H9 (cell line): ENCODE data around the gene NCAM1. TPM values are rescaled to one million over a fixed set of nuclear protein-coding genes. Genes with fewer than 3 reads are reported as not detected.

Experiments
- DNase-seq: peaks from one replicate; pipeline ENCODE4 v3.0.0-alpha.2; 2017
- H2AFZ ChIP-seq: one replicate; pipeline ENCODE4 v1.6.1; 2013; ENCODE audit warnings: mild to moderate bottlenecking, low read length, control low read depth, moderate library complexity
- H2AK5ac ChIP-seq: 2 replicates; pipeline ENCODE4 v1.6.1; 2013; ENCODE audit warnings: low read length, control low read depth, mixed read lengths; ENCODE audit not compliant: insufficient read length
- H2BK120ac ChIP-seq: one replicate; pipeline ENCODE4 v1.6.1; 2013; ENCODE audit warnings: low read depth, mild to moderate bottlenecking, low read length, control low read depth, inconsistent platforms; ENCODE audit not compliant: poor library complexity, severe bottlenecking
- H2BK12ac ChIP-seq: 2 replicates; pipeline ENCODE4 v1.6.1; 2013; ENCODE audit warnings: low read length, control low read depth, mixed read lengths, low read depth; ENCODE audit not compliant: insufficient read length
- H2BK15ac ChIP-seq: 2 replicates; pipeline ENCODE4 v1.6.1; 2013; ENCODE audit warnings: low read depth, low read length, control low read depth
- H2BK20ac ChIP-seq: one replicate; pipeline ENCODE4 v1.6.1; 2013; ENCODE audit warnings: low read depth, mild to moderate bottlenecking, low read length, control low read depth, inconsistent platforms; ENCODE audit not compliant: poor library complexity, severe bottlenecking
- H2BK5ac ChIP-seq: 2 replicates; pipeline ENCODE4 v1.6.1; 2013; ENCODE audit warnings: low read length, control low read depth, mixed read lengths; ENCODE audit not compliant: insufficient read length
- H3K14ac ChIP-seq: 2 replicates; pipeline ENCODE4 v1.6.1; 2013; ENCODE audit warnings: low read length, control low read depth; ENCODE audit not compliant: insufficient read depth
- H3K18ac ChIP-seq: 2 replicates; pipeline ENCODE4 v1.6.1; 2013; ENCODE audit warnings: low read depth, mild to moderate bottlenecking, mixed read lengths, low read length, control low read depth; ENCODE audit not compliant: insufficient read length
- H3K23ac ChIP-seq: 2 replicates; pipeline ENCODE4 v1.6.1; 2013; ENCODE audit warnings: low read length, control low read depth, mixed read lengths, low read depth; ENCODE audit not compliant: insufficient read length
- H3K23me2 ChIP-seq: 2 replicates; pipeline ENCODE4 v1.6.1; 2013; ENCODE audit warnings: low read depth, mild to moderate bottlenecking, mixed read lengths, low read length, control low read depth; ENCODE audit not compliant: insufficient read length, poor library complexity, severe bottlenecking
- H3K27ac ChIP-seq: 2 replicates; pipeline ENCODE4 v1.5.1; 2013; ENCODE audit warnings: low read length, control low read depth, mixed read lengths, low read depth; ENCODE audit not compliant: insufficient read length
- H3K27me3 ChIP-seq: 2 replicates; pipeline ENCODE4 v1.6.1; 2013; ENCODE audit warnings: low read length, control low read depth, inconsistent platforms; ENCODE audit not compliant: insufficient read depth
- H3K4ac ChIP-seq: 2 replicates; pipeline ENCODE4 v1.6.1; 2013; ENCODE audit warnings: low read depth, mild to moderate bottlenecking, control low read depth, inconsistent platforms, low read length, moderate library complexity
- H3K4me1 ChIP-seq: 2 replicates; pipeline ENCODE4 v1.6.1; 2013; ENCODE audit warnings: low read length, control low read depth, inconsistent platforms; ENCODE audit not compliant: insufficient read depth
- H3K4me2 ChIP-seq: 2 replicates; pipeline ENCODE4 v1.6.1; 2013; ENCODE audit warnings: low read length, control low read depth, mixed read lengths; ENCODE audit not compliant: insufficient read length, insufficient read depth
- H3K56ac ChIP-seq: 2 replicates; pipeline ENCODE4 v1.6.1; 2013; ENCODE audit warnings: low read depth, mild to moderate bottlenecking, mixed read lengths, low read length, control low read depth; ENCODE audit not compliant: insufficient read length
- H3K79me1 ChIP-seq: 2 replicates; pipeline ENCODE4 v1.6.1; 2013; ENCODE audit warnings: low read depth, mild to moderate bottlenecking, moderate library complexity, low read length, control low read depth, inconsistent platforms; ENCODE audit not compliant: insufficient read depth, poor library complexity, severe bottlenecking
- H3K79me2 ChIP-seq: 2 replicates; pipeline ENCODE4 v1.6.1; 2013; ENCODE audit warnings: low read length, control low read depth, inconsistent platforms; ENCODE audit not compliant: insufficient read depth
- H3K9ac ChIP-seq: 2 replicates; pipeline ENCODE4 v1.6.1; 2013; ENCODE audit warnings: low read length, control low read depth, mixed read lengths; ENCODE audit not compliant: insufficient read length; ENCODE audit errors: extremely low read depth
- H3K9me3 ChIP-seq: one replicate; pipeline ENCODE4 v1.6.1; 2013; ENCODE audit warnings: low read depth, low read length, inconsistent platforms; ENCODE audit not compliant: control insufficient read depth
- H3T11ph ChIP-seq: one replicate; pipeline ENCODE4 v1.6.1; 2013; ENCODE audit warnings: mild to moderate bottlenecking, low read length, control low read depth, inconsistent platforms
- H4K20me1 ChIP-seq: one replicate; pipeline ENCODE4 v1.6.1; 2013; ENCODE audit not compliant: control insufficient read depth, insufficient read length, insufficient read depth
- H4K5ac ChIP-seq: 2 replicates; pipeline ENCODE4 v1.6.1; 2013; ENCODE audit warnings: low read depth, mild to moderate bottlenecking, mixed read lengths, low read length, control low read depth; ENCODE audit not compliant: insufficient read length
- H4K8ac ChIP-seq: replicated peaks from 2 replicates; pipeline ENCODE4 v1.6.1; 2013; ENCODE audit warnings: low read length, control low read depth, mixed read lengths, low read depth; ENCODE audit not compliant: insufficient read length
- H4K91ac ChIP-seq: 2 replicates; pipeline ENCODE4 v1.6.1; 2013; ENCODE audit warnings: low read depth, mild to moderate bottlenecking, moderate library complexity, mixed read lengths, low read length, control low read depth; ENCODE audit not compliant: insufficient read length
- H3K27ac Mint-ChIP-seq, 3 experiments: 2 replicates in 2 of 3; 3 replicates in 1 of 3; pipeline ENCODE4 v1.8.0; 2020 to 2021; ENCODE audit warnings: mixed read lengths in 3 of 3, mild to moderate bottlenecking in 1 of 3, moderate library complexity in 1 of 3
- H3K27me3 Mint-ChIP-seq: 2 replicates; pipeline ENCODE4 v1.8.0; 2021; ENCODE audit warnings: low read depth, mild to moderate bottlenecking, moderate library complexity, mixed read lengths
- H3K36me3 Mint-ChIP-seq, 3 experiments: 2 replicates in 2 of 3; 3 replicates in 1 of 3; pipeline ENCODE4 v1.8.0; 2020 to 2021; ENCODE audit warnings: low read depth in 3 of 3, mixed read lengths in 3 of 3; ENCODE audit not compliant: insufficient read depth in 1 of 3
- H3K4me1 Mint-ChIP-seq, 2 experiments: 2 replicates each; pipeline ENCODE4 v1.8.0; 2020; ENCODE audit warnings: mixed read lengths in 2 of 2
- H3K4me3 Mint-ChIP-seq, 2 experiments: 2 replicates in 1 of 2; 3 replicates in 1 of 2; pipeline ENCODE4 v1.8.0; 2020 to 2021; ENCODE audit warnings: mild to moderate bottlenecking in 2 of 2, mixed read lengths in 2 of 2, moderate library complexity in 1 of 2
- H3K9me3 Mint-ChIP-seq, 2 experiments: 2 replicates in 1 of 2; 3 replicates in 1 of 2; pipeline ENCODE4 v1.8.0; 2020; ENCODE audit warnings: mild to moderate bottlenecking in 2 of 2, mixed read lengths in 2 of 2, moderate library complexity in 1 of 2
- WGBS: extraction: QIAGEN DNeasy Blood & Tissue Kit; methylation state at CpG from one replicate; pipeline ENCODE4 v1.1.7; 2013; ENCODE audit warnings: missing lambda C conversion rate, low lambda C conversion rate, mixed read lengths; ENCODE audit not compliant: insufficient read length; ENCODE audit errors: extremely low coverage; 5-methylcytosine and 5-hydroxymethylcytosine counted together
- total RNA-seq: library from RNA; stranded (reverse); gene quantifications from 2 replicates; pipeline ENCODE4 v1.2.1, GENCODE V29; 2021
- TF ChIP-seq, protein P1 (sequence below): fragments of 200-600 bp; sonication (generic); conservative IDR thresholded peaks from 3 replicates; pipeline ENCODE4 v1.8.0; 2021; ENCODE audit warnings: antibody characterized with exemption, mild to moderate bottlenecking

NCAM1 gene
- total RNA-seq, 1 experiment from 2014 or later: 2.5 TPM

DNA sequence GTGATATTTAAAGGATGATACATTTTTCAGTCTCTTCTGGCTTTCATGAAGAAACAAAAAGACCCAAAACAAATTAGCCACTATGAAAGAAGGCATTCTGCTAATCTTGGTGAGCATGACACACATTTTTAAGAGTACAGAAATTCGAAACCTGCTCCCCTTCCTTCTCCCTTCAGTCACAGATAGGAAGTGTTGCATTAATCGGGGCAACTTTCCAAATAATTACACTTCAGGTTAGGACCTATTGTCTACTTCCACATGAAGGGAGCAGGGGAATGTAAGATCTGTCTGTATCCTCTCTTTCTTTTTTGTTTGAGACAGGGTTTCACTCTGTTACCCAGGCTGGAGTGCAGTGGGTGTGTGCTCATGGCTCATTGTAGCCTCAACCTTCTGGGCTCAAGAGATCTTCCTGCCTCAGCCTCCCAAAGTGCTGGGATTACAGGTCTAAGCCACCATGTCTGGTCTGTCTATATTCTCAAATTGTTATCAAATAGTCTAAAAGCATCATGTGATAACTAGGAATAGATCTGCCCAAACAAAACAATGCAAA is 45.8 kb downstream of the NCAM1 start:
- Histone ChIP-seq H3K79me2 (no peaks in the 10 kb centered on the region), H4K5ac (no peak overlapping the region), H2BK15ac (no peak overlapping the region), H4K20me1 (no peaks in the 10 kb centered on the region), H2AK5ac (no peak overlapping the region), H3K79me1 (no peaks in the 10 kb centered on the region), H3K9ac (no peak overlapping the region), H2BK120ac (no peak overlapping the region), H2AFZ (no peak overlapping the region), H3K23ac (no peak overlapping the region), H3K9me3 (no peaks in the 10 kb centered on the region), H4K8ac (no peak overlapping the region), H3K4me2 (no peak overlapping the region), H3K18ac (no peak overlapping the region), H3T11ph (no peak overlapping the region), H4K91ac (no peak overlapping the region), H3K4me1 (no peaks in the 10 kb centered on the region), H3K14ac (no peak overlapping the region), H3K56ac (no peak overlapping the region), H3K27me3 (no peaks in the 10 kb centered on the region), H3K27ac (no peak overlapping the region), H2BK20ac (no peak overlapping the region), H3K4ac (no peak overlapping the region), H2BK12ac (no peak overlapping the region), H3K23me2 (no peaks in the 10 kb centered on the region), H2BK5ac (no peak overlapping the region)
- Mint-ChIP-seq H3K9me3 (peaks cover 2 to 6% of the 10 kb centered on the region in 2 experiments; a peak in 2 of 5 replicates), H3K36me3 (peaks cover 0 to 5% (median 0%) of the 10 kb centered on the region in 3 experiments; a peak in 3 of 7 replicates), H3K27me3 (no peaks in the 10 kb centered on the region), H3K4me3 (no peak overlapping the region), H3K27ac (no peak overlapping the region), H3K4me1 (peaks cover 0 to 5% of the 10 kb centered on the region in 2 experiments; a peak in 1 of 4 replicates)
- WGBS: no CpG with 5 or more reads among the region's 2 CpGs
- DNase-seq: no peak
- TF ChIP-seq, protein P1, sequence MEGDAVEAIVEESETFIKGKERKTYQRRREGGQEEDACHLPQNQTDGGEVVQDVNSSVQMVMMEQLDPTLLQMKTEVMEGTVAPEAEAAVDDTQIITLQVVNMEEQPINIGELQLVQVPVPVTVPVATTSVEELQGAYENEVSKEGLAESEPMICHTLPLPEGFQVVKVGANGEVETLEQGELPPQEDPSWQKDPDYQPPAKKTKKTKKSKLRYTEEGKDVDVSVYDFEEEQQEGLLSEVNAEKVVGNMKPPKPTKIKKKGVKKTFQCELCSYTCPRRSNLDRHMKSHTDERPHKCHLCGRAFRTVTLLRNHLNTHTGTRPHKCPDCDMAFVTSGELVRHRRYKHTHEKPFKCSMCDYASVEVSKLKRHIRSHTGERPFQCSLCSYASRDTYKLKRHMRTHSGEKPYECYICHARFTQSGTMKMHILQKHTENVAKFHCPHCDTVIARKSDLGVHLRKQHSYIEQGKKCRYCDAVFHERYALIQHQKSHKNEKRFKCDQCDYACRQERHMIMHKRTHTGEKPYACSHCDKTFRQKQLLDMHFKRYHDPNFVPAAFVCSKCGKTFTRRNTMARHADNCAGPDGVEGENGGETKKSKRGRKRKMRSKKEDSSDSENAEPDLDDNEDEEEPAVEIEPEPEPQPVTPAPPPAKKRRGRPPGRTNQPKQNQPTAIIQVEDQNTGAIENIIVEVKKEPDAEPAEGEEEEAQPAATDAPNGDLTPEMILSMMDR: no peak
